Epidermal melanocyte (primary cell): ENCODE measurements around the gene XKR8.
A peak's percentile ranks its signal among the peaks of the same experiment; 100 is the strongest.

Experiments used
- DNase-seq: peaks from one replicate; pipeline ENCODE4 v3.0.0; 2011; ENCODE audit warnings: low spot score; ENCODE audit not compliant: insufficient read length

Gene XKR8

DNA sequence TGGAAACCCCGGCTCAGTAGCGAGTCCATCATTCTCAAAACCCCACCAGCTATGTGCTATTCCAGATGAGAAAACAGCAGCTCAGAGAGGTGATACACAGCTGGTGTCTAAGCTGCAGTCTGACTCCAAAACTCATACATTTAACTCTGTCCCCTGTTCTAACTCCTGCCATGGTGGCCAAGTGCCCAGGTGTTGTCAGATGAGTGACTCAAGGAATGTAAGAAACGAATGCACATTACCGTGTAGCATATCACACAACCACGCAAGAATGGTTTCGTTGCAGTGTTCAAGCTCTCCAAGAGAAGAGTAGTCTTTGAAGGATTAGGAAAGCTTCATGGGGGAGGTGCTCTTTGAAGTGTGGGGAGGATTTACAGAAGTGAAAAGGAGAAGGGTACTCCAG, 4.7 kb upstream of the XKR8 start:
- no peak for DNase-seq

- DNase-seq: no peak
Observed at GRCh38 chr1:27956761-27957160, 3.0 kb upstream of the XKR8 start.

- no peak for DNase-seq
Observed at GRCh38 chr1:27957655-27958054, 2.1 kb upstream of the XKR8 start.

DNA sequence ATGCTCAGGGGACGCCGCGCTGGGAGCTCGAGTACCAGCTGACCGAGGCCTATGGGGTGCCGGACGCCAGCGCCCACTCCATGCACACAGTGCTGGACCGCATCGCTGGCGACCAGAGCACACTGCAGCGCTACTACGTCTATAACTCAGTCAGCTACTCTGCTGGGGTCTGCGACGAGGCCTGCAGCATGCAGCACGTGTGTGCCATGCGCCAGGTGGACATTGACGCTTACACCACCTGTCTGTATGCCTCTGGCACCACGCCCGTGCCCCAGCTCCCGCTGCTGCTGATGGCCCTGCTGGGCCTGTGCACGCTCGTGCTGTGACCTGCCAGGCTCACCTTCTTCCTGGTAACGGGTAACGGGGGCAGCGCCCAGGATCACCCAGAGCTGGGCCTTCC, 1.3 kb upstream of the XKR8 start:
- DNase-seq: no peak

GRCh38 chr1:27960762-27961645, 1.2 kb downstream of the XKR8 start:
- no peak for DNase-seq

GRCh38 chr1:27961646-27962221, 2.0 kb downstream of the XKR8 start:
- DNase-seq: no peak

DNA sequence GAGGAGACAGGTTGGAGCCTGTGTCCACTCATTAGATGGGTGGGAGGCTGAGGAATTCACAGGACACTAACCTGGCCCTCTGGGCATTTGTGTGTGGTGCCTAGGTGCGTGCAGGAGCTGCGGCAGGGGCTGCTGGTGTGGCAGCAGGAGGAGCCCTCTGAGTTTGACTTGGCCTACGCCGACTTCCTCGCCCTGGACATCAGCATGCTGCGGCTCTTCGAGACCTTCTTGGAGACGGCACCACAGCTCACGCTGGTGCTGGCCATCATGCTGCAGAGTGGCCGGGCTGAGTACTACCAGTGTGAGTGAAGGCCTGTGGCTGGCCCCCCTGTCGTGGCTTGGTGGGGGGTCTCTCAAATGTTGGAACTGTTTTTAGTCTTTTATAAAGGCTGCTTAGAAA, 3.6 kb downstream of the XKR8 start:
- no peak for DNase-seq

- no peak for DNase-seq
Observed at GRCh38 chr1:27966402-27967105, 6.8 kb downstream of the XKR8 start.

DNA sequence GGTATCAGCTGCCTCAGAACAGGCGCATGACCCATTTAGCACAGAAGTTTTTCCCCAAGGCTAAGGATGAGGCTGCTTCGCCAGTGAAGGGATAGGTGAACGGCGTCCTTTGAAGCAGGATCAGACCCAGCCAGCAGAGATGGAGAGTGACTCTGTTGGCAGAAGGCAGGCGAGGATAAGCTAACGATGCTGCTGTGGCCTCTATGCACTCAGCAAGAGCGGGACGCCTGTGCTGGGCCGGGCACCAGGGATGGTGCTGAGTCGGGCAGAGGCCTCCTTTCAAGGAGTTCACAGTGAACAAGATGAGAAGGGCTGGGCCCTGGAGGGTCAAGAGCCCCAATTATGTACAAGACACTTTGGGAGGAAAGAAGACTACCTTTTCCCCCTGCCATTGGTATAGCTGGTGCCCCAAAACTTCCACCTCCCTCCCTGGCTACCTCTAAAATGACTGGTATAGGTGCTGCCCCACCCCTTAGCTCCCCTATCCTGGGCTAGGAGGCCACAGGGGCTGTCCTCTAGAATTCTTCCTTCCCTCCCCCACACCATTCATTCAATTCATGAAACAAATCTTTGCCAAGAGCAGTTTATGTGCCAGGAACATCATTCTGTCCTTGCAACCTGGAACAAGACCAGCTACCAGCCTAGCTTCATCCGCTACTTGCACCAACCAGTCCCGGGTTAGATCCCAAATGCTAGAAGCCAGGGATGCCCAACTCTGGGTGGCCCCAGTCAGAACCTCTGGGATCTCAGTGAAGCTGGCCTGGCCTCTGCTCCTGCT, 7.5 kb downstream of the XKR8 start:
- no peak for DNase-seq

DNA sequence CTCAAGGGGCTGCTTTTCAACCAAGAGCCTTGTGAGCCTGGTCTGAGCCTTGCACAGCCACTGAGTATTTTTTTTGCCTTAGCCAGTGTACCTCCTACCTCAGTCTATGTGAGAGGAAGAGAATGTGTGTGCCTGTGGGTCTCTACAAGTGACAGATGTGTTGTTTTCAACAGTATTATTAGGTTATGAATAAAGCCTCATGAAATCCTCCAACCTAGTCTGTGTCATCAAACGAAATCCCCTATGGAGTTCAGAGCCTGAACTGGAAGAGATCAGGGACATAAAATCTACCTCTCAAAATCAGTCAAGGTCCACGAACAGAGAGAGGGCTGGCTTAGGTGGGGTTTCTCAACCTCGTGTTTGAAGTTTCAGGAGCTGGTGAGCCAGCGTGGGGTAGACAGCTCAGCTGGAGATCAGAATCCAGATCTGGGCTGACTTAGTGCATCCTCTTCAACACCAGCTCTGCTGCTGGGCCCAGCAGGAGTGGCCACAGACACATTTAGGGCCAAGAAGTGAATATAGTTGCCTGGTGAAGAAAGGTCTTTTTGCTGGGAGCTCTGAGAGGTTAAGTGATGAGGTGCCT, 8.2 kb downstream of the XKR8 start:
- DNase-seq: no peak

- DNase-seq: no peak
Observed at GRCh38 chr1:27968692-27969091, 8.9 kb downstream of the XKR8 start.

- DNase-seq: peak; percentile 55
Observed at GRCh38 chr1:27970401-27970800, 10.6 kb downstream of the XKR8 start.

GRCh38 chr1:27971674-27972073, 11.9 kb downstream of the XKR8 start:
- no peak for DNase-seq

DNA sequence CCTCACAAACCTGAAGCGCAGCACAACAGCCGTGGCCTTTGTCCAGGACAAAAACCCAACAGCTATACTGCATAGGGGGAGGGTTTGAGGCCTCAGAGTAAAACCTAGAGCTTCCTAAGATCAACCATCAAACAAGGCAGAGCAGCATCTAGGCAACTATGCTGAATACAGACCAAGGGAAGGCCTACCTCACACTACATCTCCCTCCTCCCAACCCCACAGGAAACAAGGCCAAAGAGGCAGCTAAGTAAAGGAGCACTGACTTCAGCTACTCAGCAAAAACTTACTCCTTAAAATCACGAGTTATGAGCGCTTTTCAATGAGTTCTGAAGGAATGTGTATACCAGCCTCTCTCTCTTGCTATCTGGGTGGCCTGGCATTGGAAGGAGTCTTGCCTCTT, 12.4 kb downstream of the XKR8 start:
- no peak for DNase-seq

- no peak for DNase-seq
Observed at GRCh38 chr1:27973771-27974416, 14.1 kb downstream of the XKR8 start.

GRCh38 chr1:27974417-27974781, 14.6 kb downstream of the XKR8 start:
- no peak for DNase-seq

- peak; percentile 44 for DNase-seq
Observed at GRCh38 chr1:27979151-27979858, 19.5 kb downstream of the XKR8 start.

- DNase-seq: no peak
Observed at GRCh38 chr1:27979859-27980201, 20.1 kb downstream of the XKR8 start.

GRCh38 chr1:27980216-27980845, 20.6 kb downstream of the XKR8 start:
- DNase-seq: no peak

DNA sequence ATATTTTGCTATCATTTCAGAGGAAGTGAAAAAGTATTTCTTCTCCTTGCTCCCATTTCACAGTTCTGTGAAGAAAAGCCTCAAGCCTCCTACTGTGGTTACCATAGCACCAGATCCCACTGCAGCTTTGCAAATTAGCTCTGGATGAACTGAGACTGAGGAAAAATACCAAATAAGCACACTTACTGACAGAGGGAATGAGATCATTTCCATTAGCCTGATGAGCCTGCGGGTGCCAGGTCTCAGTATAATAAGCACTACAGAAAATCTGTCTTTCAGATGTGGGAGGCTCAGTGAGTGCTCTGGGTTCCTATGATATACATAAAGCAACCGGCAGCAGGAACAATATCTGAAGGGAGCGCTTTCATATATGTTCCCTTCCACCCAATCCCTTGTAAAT, 21.4 kb downstream of the XKR8 start:
- DNase-seq: no peak
